HCT116 (cell line): ENCODE results near the gene DHDH.

ENCODE experiments used
- CEBPB ChIP-seq: IDR thresholded peaks from 2 replicates; pipeline ENCODE4 v1.6.1; 2012; ENCODE audit warnings: low read depth
- EGR1 ChIP-seq: IDR thresholded peaks from 2 replicates; pipeline ENCODE4 v1.6.1; 2012; ENCODE audit warnings: low read depth
- EZH2 ChIP-seq: fragments of 200-600 bp; sonication (generic); IDR thresholded peaks from 2 replicates; pipeline ENCODE4 v1.6.1; 2017; ENCODE audit warnings: antibody characterized with exemption, mixed run types
- EZH2phosphoT487 ChIP-seq: fragments of 200-600 bp; IDR thresholded peaks from 2 replicates; pipeline ENCODE4 v1.6.1; 2018; ENCODE audit warnings: antibody characterized with exemption, borderline replicate concordance
- JUND ChIP-seq: IDR thresholded peaks from 2 replicates; pipeline ENCODE4 v1.6.1; 2012
- POLR2A ChIP-seq: IDR thresholded peaks from 2 replicates; pipeline ENCODE4 v1.7.0; 2011; ENCODE audit warnings: borderline replicate concordance; ENCODE audit not compliant: insufficient read depth, insufficient read length; ENCODE audit errors: extremely low read depth
- POLR2AphosphoS5 ChIP-seq: IDR thresholded peaks from 2 replicates; pipeline ENCODE4 v1.6.1; 2011; ENCODE audit warnings: mild to moderate bottlenecking, low read depth, low read length, moderate library complexity
- REST ChIP-seq: IDR thresholded peaks from 2 replicates; pipeline ENCODE4 v1.6.1; 2012; ENCODE audit warnings: low read depth
- SRF ChIP-seq: IDR thresholded peaks from 2 replicates; pipeline ENCODE4 v1.6.1; 2012; ENCODE audit warnings: low read depth
- ZFX ChIP-seq: fragments of 450-650 bp; IDR thresholded peaks from 2 replicates; pipeline ENCODE4 v1.6.1; 2017
- ZNF274 ChIP-seq: fragments of 200-500 bp; sonication (Bioruptor generic); IDR thresholded peaks from 2 replicates; pipeline ENCODE4 v1.6.1; 2014; ENCODE audit warnings: mild to moderate bottlenecking, low read depth, low read length, inconsistent platforms
- TF ChIP-seq, protein P1 (sequence below), 3 experiments: fragments of 200-600 bp in 1 of 3; sonication (generic) in 1 of 3; IDR thresholded peaks in 2 of 3; conservative IDR thresholded peaks in 1 of 3; 2 replicates each; pipeline ENCODE4 v1.5.1; 2012 to 2017; ENCODE audit warnings: low read depth in 2 of 3, low read length in 2 of 3, antibody characterized with exemption in 1 of 3, borderline replicate concordance in 1 of 3, control low read depth in 1 of 3, mild to moderate bottlenecking in 1 of 3, mixed read lengths in 1 of 3, mixed run types in 1 of 3, moderate library complexity in 1 of 3; ENCODE audit not compliant: insufficient read depth in 1 of 3
- TF ChIP-seq, protein P2 (sequence below): IDR thresholded peaks from 2 replicates; pipeline ENCODE4 v1.6.1; 2012

DNA sequence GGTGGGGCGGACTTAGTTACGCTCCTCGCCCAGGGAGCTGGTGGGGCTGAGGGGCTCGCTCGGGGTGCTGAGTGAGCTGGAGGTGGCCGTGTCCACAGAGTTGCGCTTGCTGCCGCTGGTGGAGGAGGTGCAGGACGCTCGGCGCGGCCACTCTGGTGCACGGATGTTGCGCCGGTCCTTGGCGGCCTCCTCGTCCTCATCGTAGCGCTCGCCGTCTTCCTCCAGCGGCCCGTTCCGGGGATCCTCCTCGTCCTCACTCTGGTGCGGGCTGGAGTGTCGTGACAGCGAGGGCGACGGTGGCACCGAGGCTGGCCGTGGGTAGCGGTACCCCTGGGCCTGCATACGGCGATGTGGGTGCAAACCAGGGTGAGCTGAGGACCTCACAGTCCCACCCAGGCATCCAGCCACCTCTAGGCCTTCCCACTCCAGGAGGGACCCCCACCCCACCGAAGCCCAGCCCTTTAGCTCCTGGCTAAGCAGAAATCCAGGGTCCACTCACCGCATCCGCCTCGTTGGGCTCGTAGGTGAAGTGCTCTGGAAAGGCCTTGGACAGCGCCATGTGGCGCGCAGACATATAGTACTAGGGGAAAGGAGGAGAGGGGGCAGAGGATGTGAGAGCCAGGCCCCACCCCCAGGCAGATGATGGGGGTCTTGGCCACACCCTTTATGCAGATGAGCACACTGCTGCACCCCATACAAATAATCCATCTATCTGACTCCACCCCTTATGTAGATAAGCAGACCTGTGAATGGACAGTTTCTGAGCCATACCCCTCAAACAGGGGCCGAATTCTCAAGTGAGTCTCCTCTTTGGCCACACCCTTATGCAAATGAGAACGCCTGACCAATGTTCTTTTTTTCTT is 36.0 kb downstream of the DHDH start:
- no peak for TF ChIP-seq CEBPB
- TF ChIP-seq, protein P1, sequence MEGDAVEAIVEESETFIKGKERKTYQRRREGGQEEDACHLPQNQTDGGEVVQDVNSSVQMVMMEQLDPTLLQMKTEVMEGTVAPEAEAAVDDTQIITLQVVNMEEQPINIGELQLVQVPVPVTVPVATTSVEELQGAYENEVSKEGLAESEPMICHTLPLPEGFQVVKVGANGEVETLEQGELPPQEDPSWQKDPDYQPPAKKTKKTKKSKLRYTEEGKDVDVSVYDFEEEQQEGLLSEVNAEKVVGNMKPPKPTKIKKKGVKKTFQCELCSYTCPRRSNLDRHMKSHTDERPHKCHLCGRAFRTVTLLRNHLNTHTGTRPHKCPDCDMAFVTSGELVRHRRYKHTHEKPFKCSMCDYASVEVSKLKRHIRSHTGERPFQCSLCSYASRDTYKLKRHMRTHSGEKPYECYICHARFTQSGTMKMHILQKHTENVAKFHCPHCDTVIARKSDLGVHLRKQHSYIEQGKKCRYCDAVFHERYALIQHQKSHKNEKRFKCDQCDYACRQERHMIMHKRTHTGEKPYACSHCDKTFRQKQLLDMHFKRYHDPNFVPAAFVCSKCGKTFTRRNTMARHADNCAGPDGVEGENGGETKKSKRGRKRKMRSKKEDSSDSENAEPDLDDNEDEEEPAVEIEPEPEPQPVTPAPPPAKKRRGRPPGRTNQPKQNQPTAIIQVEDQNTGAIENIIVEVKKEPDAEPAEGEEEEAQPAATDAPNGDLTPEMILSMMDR (IDR thresholded peaks at IDR 0.05 in 2 of 3, conservative IDR thresholded peaks at IDR 0.05 in 1 of 3; ENCODE audit: borderline replicate concordance in 1 of 3, insufficient read depth in 1 of 3, low read depth in 2 of 3, low read length in 2 of 3): no peak
- no peak for TF ChIP-seq ZFX
- TF ChIP-seq EZH2: no peak
- no peak for TF ChIP-seq REST
- no peak for TF ChIP-seq POLR2AphosphoS5
- TF ChIP-seq POLR2A: no peak
- TF ChIP-seq SRF: no peak
- no peak for TF ChIP-seq JUND
- TF ChIP-seq, protein P2, sequence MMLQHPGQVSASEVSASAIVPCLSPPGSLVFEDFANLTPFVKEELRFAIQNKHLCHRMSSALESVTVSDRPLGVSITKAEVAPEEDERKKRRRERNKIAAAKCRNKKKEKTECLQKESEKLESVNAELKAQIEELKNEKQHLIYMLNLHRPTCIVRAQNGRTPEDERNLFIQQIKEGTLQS: no peak
- no peak for TF ChIP-seq EZH2phosphoT487
- no peak for TF ChIP-seq ZNF274
- TF ChIP-seq EGR1: no peak
